K562 (cell line): Measurements from ENCODE around the gene PEDS1. TPM values are rescaled to one million over a fixed set of nuclear protein-coding genes. Genes with fewer than 3 reads are reported as not detected.

Source experiments
- CCNT2 ChIP-seq: IDR thresholded peaks from 2 replicates; pipeline ENCODE4 v1.6.1; 2011; ENCODE audit warnings: borderline replicate concordance, low read depth, mild to moderate bottlenecking, moderate library complexity, mixed read lengths, low read length; ENCODE audit not compliant: insufficient read length; ENCODE audit errors: extremely low read depth
- MBD2 ChIP-seq: sonication (generic); IDR thresholded peaks from 2 replicates; pipeline ENCODE4 v1.6.1; 2016; ENCODE audit warnings: low read depth, borderline replicate concordance
- polyA plus RNA-seq, 8 experiments: library from polyadenylated mRNA; depleted of rRNA in 4 of 8; stranded (reverse) in 5 of 8; unstranded in 3 of 8; fragments of >200 nt; fragmentation: Nextera tagmentation in 2 of 8; fragmentation: Illumina TruSeq in 1 of 8; extraction: Ambion mirVana in 2 of 8; extraction: Trizol in 1 of 8; gene quantifications; 2 replicates each; pipeline versions ENCODE4 v1.2.1 to v1.2.3, GENCODE V29; 2011 to 2014; ENCODE audit warnings: inconsistent platforms in 1 of 8, missing spikeins in 1 of 8
- total RNA-seq, 7 experiments: library from RNA; depleted of rRNA in 6 of 7; stranded (reverse); fragments of >200 nt in 6 of 7; fragmentation: Illumina TruSeq in 2 of 7; extraction: Trizol in 2 of 7; gene quantifications; 2 replicates each; pipeline versions ENCODE4 v1.2.1 to v1.2.3, GENCODE V29; 2011 to 2021; ENCODE audit warnings: low replicate concordance in 1 of 7
- TF ChIP-seq, protein P1 (sequence below), 2 experiments: fragments of 450-650 bp; formaldehyde crosslinking in 1 of 2; IDR thresholded peaks; 2 replicates each; pipeline versions ENCODE4 v1.4.0 to v1.6.1; 2014 to 2020; ENCODE audit warnings: mild to moderate bottlenecking in 2 of 2, borderline replicate concordance in 1 of 2, low read depth in 1 of 2
- TF ChIP-seq, protein P2 (sequence below): fragments of 450-650 bp; formaldehyde crosslinking; IDR thresholded peaks from 2 replicates; pipeline ENCODE4 v1.4.0; 2022; ENCODE audit warnings: missing genetic modification characterization
- TF ChIP-seq, protein P3 (sequence below): fragments of 250-450 bp; sonication (Bioruptor Pico); IDR thresholded peaks from 2 replicates; pipeline ENCODE4 v1.4.0; 2020; ENCODE audit warnings: mild to moderate bottlenecking
- TF ChIP-seq, protein P4 (sequence below), 2 experiments: fragments of 450-650 bp in 1 of 2; sonication (generic) in 1 of 2; formaldehyde crosslinking in 1 of 2; IDR thresholded peaks in 1 of 2; conservative IDR thresholded peaks in 1 of 2; 2 replicates each; pipeline versions ENCODE4 v1.6.1 to v1.8.1; 2016 to 2023; ENCODE audit warnings: mild to moderate bottlenecking in 2 of 2, moderate library complexity in 2 of 2, inconsistent platforms in 1 of 2, missing genetic modification reagents in 1 of 2
- TF ChIP-seq, protein P5 (sequence below): fragments of 200-800 bp; sonication (Bioruptor generic); IDR thresholded peaks from 2 replicates; pipeline ENCODE4 v1.6.1; 2017; ENCODE audit warnings: missing genetic modification characterization, missing compliant biosample characterization
- TF ChIP-seq, protein P6 (sequence below), 3 experiments: fragments of 200-800 bp in 1 of 3; sonication (Bioruptor generic) in 1 of 3; sonication (generic) in 1 of 3; formaldehyde crosslinking in 1 of 3; IDR thresholded peaks; 2 replicates each; pipeline versions ENCODE4 v1.6.1 to v1.8.0; 2016 to 2022; ENCODE audit warnings: mild to moderate bottlenecking in 2 of 3, missing compliant biosample characterization in 2 of 3, missing genetic modification characterization in 2 of 3, missing genetic modification reagents in 1 of 3

The PEDS1 gene
- total and polyA plus RNA-seq, 9 of the 15 experiments (the other 6 are each of a cell fraction or from before 2014, with no cell fraction given) = 2.9 to 38.5 (median 24.2) TPM

DNA sequence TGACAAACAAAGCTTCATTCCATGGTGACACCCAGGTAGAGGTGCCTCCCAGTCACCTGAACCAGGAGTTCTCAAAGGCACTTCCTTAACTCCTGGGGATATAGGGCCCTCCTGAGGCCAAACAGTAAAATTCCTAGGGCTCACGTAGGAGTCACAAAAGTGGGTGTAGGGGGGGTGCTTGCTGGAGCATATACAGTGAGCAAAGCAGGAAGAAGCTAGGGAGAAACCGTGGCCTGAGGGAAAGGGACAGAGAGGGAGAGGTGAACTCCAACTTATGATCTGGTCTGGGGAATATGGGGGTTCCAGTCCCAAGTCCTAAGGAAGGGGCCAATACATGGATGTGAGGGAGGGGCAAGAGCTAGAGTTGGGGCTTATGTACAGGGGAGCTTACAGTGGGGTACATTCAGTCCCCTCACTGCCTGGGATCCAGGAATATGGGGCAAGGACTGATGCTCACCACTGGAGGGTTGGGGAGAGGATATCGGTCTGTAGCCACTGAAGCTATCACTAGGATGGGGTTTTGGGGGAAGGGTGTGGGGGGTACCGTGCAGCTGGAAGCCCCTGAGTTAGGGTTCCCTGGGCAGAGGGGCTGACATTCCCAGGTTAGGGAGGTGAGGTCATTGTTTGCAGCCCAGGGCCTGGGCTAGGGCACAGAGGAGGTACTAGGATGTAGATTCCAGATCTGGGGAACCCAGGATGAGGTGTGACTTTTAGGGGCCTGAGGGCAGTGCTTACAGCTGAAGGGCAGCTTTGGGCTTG lies 950 bp downstream of the PEDS1 start (continued):
- TF ChIP-seq, protein P1, sequence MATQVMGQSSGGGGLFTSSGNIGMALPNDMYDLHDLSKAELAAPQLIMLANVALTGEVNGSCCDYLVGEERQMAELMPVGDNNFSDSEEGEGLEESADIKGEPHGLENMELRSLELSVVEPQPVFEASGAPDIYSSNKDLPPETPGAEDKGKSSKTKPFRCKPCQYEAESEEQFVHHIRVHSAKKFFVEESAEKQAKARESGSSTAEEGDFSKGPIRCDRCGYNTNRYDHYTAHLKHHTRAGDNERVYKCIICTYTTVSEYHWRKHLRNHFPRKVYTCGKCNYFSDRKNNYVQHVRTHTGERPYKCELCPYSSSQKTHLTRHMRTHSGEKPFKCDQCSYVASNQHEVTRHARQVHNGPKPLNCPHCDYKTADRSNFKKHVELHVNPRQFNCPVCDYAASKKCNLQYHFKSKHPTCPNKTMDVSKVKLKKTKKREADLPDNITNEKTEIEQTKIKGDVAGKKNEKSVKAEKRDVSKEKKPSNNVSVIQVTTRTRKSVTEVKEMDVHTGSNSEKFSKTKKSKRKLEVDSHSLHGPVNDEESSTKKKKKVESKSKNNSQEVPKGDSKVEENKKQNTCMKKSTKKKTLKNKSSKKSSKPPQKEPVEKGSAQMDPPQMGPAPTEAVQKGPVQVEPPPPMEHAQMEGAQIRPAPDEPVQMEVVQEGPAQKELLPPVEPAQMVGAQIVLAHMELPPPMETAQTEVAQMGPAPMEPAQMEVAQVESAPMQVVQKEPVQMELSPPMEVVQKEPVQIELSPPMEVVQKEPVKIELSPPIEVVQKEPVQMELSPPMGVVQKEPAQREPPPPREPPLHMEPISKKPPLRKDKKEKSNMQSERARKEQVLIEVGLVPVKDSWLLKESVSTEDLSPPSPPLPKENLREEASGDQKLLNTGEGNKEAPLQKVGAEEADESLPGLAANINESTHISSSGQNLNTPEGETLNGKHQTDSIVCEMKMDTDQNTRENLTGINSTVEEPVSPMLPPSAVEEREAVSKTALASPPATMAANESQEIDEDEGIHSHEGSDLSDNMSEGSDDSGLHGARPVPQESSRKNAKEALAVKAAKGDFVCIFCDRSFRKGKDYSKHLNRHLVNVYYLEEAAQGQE (IDR thresholded peaks at IDR 0.05; ENCODE audit: borderline replicate concordance) = no peak
- TF ChIP-seq, protein P1 (CRISPR knock-in tag; IDR thresholded peaks at IDR 0.05; ENCODE audit: low read depth) = no peak
- TF ChIP-seq MBD2 (no peak), CCNT2 (no peak)
- TF ChIP-seq, protein P2, sequence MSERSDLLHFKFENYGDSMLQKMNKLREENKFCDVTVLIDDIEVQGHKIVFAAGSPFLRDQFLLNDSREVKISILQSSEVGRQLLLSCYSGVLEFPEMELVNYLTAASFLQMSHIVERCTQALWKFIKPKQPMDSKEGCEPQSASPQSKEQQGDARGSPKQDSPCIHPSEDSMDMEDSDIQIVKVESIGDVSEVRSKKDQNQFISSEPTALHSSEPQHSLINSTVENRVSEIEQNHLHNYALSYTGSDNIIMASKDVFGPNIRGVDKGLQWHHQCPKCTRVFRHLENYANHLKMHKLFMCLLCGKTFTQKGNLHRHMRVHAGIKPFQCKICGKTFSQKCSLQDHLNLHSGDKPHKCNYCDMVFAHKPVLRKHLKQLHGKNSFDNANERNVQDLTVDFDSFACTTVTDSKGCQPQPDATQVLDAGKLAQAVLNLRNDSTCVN (CRISPR knock-in tag) = 0 out of 2 replicates have a peak, but pooled peaks have one; percentile 66
- TF ChIP-seq, protein P3, sequence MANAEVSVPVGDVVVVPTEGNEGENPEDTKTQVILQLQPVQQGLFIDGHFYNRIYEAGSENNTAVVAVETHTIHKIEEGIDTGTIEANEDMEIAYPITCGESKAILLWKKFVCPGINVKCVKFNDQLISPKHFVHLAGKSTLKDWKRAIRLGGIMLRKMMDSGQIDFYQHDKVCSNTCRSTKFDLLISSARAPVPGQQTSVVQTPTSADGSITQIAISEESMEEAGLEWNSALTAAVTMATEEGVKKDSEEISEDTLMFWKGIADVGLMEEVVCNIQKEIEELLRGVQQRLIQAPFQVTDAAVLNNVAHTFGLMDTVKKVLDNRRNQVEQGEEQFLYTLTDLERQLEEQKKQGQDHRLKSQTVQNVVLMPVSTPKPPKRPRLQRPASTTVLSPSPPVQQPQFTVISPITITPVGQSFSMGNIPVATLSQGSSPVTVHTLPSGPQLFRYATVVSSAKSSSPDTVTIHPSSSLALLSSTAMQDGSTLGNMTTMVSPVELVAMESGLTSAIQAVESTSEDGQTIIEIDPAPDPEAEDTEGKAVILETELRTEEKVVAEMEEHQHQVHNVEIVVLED (CRISPR knock-in tag) = no peak
- TF ChIP-seq, protein P4, sequence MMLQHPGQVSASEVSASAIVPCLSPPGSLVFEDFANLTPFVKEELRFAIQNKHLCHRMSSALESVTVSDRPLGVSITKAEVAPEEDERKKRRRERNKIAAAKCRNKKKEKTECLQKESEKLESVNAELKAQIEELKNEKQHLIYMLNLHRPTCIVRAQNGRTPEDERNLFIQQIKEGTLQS (IDR thresholded peaks at IDR 0.05) = peak; percentile 17; the same call in 1 of the 2 replicates
- TF ChIP-seq, protein P4 (CRISPR knock-in tag; conservative IDR thresholded peaks at IDR 0.05) = no peak
- TF ChIP-seq, protein P5, sequence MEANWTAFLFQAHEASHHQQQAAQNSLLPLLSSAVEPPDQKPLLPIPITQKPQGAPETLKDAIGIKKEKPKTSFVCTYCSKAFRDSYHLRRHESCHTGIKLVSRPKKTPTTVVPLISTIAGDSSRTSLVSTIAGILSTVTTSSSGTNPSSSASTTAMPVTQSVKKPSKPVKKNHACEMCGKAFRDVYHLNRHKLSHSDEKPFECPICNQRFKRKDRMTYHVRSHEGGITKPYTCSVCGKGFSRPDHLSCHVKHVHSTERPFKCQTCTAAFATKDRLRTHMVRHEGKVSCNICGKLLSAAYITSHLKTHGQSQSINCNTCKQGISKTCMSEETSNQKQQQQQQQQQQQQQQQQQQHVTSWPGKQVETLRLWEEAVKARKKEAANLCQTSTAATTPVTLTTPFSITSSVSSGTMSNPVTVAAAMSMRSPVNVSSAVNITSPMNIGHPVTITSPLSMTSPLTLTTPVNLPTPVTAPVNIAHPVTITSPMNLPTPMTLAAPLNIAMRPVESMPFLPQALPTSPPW (CRISPR knock-in tag) = 0 out of 2 replicates have a peak, but pooled peaks have one; percentile 18
- TF ChIP-seq, protein P6, sequence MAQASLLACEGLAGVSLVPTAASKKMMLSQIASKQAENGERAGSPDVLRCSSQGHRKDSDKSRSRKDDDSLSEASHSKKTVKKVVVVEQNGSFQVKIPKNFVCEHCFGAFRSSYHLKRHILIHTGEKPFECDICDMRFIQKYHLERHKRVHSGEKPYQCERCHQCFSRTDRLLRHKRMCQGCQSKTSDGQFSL (CRISPR knock-in tag; IDR thresholded peaks at IDR 0.05) = peak; percentile 63; the same call in 1 of the 2 replicates
- TF ChIP-seq, protein P6 (tag; IDR thresholded peaks at IDR 0.05) = peak in 1 of 2 experiments; percentile 61; a peak in 2 of 4 replicates
